ENCODE measurements around the gene NLGN1. TPM values are rescaled to one million over a fixed set of nuclear protein-coding genes. Genes with fewer than 3 reads are reported as not detected.

The NLGN1 gene
- total and polyA plus RNA-seq, 2 experiments from 2014 or later, result 5.1 to 11.2 TPM

- Histone ChIP-seq H2AFZ (no peak overlapping the region), H4K20me1 (ENCODE audit: insufficient read depth, poor library complexity, severe bottlenecking) (no peaks in the 10 kb centered on the region), H3K27ac (no peak overlapping the region), H3K9me2 (replicated peaks; ENCODE audit: insufficient read depth) (no peaks in the 10 kb centered on the region), H3K4me3 (no peak overlapping the region), H3K4me1 (ENCODE audit: insufficient read depth) (no peaks in the 10 kb centered on the region), H3K27me3 (no peaks in the 10 kb centered on the region), H3K79me2 (no peaks in the 10 kb centered on the region), H3K4me2 (no peak overlapping the region), H3K36me3 (replicated peaks; ENCODE audit: insufficient read depth, low read depth) (no peaks in the 10 kb centered on the region), H3K9me3 (ENCODE audit: low read depth) (no peaks in the 10 kb centered on the region)
- no peak for DNase-seq (ENCODE audit: low spot score)
- WGBS (ENCODE audit: low lambda C conversion rate, missing lambda C conversion rate), result 84% methylated on average over 3 of the region's 3 CpGs
- TF ChIP-seq EZH2 (IDR thresholded peaks at IDR 0.05; ENCODE audit: borderline replicate concordance), result no peak
- no peak for TF ChIP-seq CTCF (IDR thresholded peaks at IDR 0.05; ENCODE audit: poor library complexity)
- TF ChIP-seq EZH2phosphoT487 (IDR thresholded peaks at IDR 0.05; ENCODE audit: low read depth, severe bottlenecking, unreplicated experiment), result no peak
Observed at GRCh38 chr3:174049472-174049871, 651.9 kb downstream of the NLGN1 start.

GRCh38 chr3:174051191-174051590 is 653.6 kb downstream of the NLGN1 start:
- Histone ChIP-seq H2AFZ (no peak overlapping the region), H3K27me3 (no peaks in the 10 kb centered on the region), H3K79me2 (no peaks in the 10 kb centered on the region), H3K4me2 (no peak overlapping the region), H3K9me3 (ENCODE audit: low read depth) (no peaks in the 10 kb centered on the region), H3K27ac (no peak overlapping the region), H3K36me3 (replicated peaks; ENCODE audit: insufficient read depth, low read depth) (no peaks in the 10 kb centered on the region), H3K4me3 (no peak overlapping the region), H3K9me2 (replicated peaks; ENCODE audit: insufficient read depth) (no peaks in the 10 kb centered on the region), H4K20me1 (ENCODE audit: insufficient read depth, poor library complexity, severe bottlenecking) (no peaks in the 10 kb centered on the region), H3K4me1 (ENCODE audit: insufficient read depth) (no peaks in the 10 kb centered on the region)
- 93% methylated on average over 5 of the region's 5 CpGs for WGBS (ENCODE audit: low lambda C conversion rate, missing lambda C conversion rate)
- TF ChIP-seq EZH2 (IDR thresholded peaks at IDR 0.05; ENCODE audit: borderline replicate concordance) (no peak), CTCF (IDR thresholded peaks at IDR 0.05; ENCODE audit: poor library complexity) (no peak), EZH2phosphoT487 (IDR thresholded peaks at IDR 0.05; ENCODE audit: low read depth, severe bottlenecking, unreplicated experiment) (no peak)
- DNase-seq (ENCODE audit: low spot score), result no peak

- WGBS (ENCODE audit: low lambda C conversion rate, missing lambda C conversion rate), result 84% methylated on average over 4 of the region's 4 CpGs
- no peak overlapping the region for H2AFZ ChIP-seq
- TF ChIP-seq EZH2phosphoT487 (IDR thresholded peaks at IDR 0.05; ENCODE audit: low read depth, severe bottlenecking, unreplicated experiment) (no peak), EZH2 (IDR thresholded peaks at IDR 0.05; ENCODE audit: borderline replicate concordance) (no peak), CTCF (IDR thresholded peaks at IDR 0.05; ENCODE audit: poor library complexity) (no peak)
Observed at GRCh38 chr3:174058804-174059203, 661.3 kb downstream of the NLGN1 start.

GRCh38 chr3:174060431-174060830 is 662.9 kb downstream of the NLGN1 start:
- no peaks in the 10 kb centered on the region for H4K20me1 ChIP-seq (ENCODE audit: insufficient read depth, poor library complexity, severe bottlenecking)
- no peak overlapping the region for H3K4me2 ChIP-seq
- H3K9me2 ChIP-seq (replicated peaks; ENCODE audit: insufficient read depth), result no peaks in the 10 kb centered on the region
- no peak overlapping the region for H3K27ac ChIP-seq
- no peak overlapping the region for H2AFZ ChIP-seq
- H3K4me3 ChIP-seq, result no peak overlapping the region
- 77% methylated on average over 2 of the region's 2 CpGs for WGBS (ENCODE audit: low lambda C conversion rate, missing lambda C conversion rate)
- H3K79me2 ChIP-seq, result no peaks in the 10 kb centered on the region
- TF ChIP-seq EZH2phosphoT487 (IDR thresholded peaks at IDR 0.05; ENCODE audit: low read depth, severe bottlenecking, unreplicated experiment) (no peak), EZH2 (IDR thresholded peaks at IDR 0.05; ENCODE audit: borderline replicate concordance) (no peak), CTCF (IDR thresholded peaks at IDR 0.05; ENCODE audit: poor library complexity) (no peak)
- H3K36me3 ChIP-seq (replicated peaks; ENCODE audit: insufficient read depth, low read depth), result no peaks in the 10 kb centered on the region
- no peaks in the 10 kb centered on the region for H3K27me3 ChIP-seq
- no peak for DNase-seq (ENCODE audit: low spot score)
- H3K4me1 ChIP-seq (ENCODE audit: insufficient read depth), result no peaks in the 10 kb centered on the region
- H3K9me3 ChIP-seq (ENCODE audit: low read depth), result no peaks in the 10 kb centered on the region

More at GRCh38 chr3:174058804-174059203, 661.3 kb downstream of the NLGN1 start:
- Histone ChIP-seq H3K4me1 (ENCODE audit: insufficient read depth) (no peaks in the 10 kb centered on the region), H3K9me2 (replicated peaks; ENCODE audit: insufficient read depth) (no peaks in the 10 kb centered on the region), H3K36me3 (replicated peaks; ENCODE audit: insufficient read depth, low read depth) (no peaks in the 10 kb centered on the region), H3K79me2 (no peaks in the 10 kb centered on the region), H3K27ac (no peak overlapping the region), H3K9me3 (ENCODE audit: low read depth) (no peaks in the 10 kb centered on the region), H4K20me1 (ENCODE audit: insufficient read depth, poor library complexity, severe bottlenecking) (no peaks in the 10 kb centered on the region), H3K4me2 (no peak overlapping the region), H3K27me3 (no peaks in the 10 kb centered on the region), H3K4me3 (no peak overlapping the region)
- no peak for DNase-seq (ENCODE audit: low spot score)

All from hepatocyte (in vitro differentiated cells).